A673 (cell line): ENCODE measurements around the gene PTK6. TPM values are rescaled to one million over a fixed set of nuclear protein-coding genes. Genes with fewer than 3 reads are reported as not detected.

Experiments
- BruUV-seq: library from RNA; stranded (reverse); fragments of 400-500 nt; replicated peaks from 2 replicates; lab custom pipeline; 2021; lab: Mats Ljungman, UMichigan
- CTCF ChIA-PET: fragments of 300-600 bp; sonication (Branson Sonifier 250); formaldehyde crosslinking; loops from one replicate; lab custom pipeline; 2022; ENCODE audit warnings: antibody characterized with exemption; lab: Charles Lee
- POLR2A ChIA-PET: fragments of 300-600 bp; sonication (Branson Sonifier 250); formaldehyde crosslinking; loops from one replicate; lab custom pipeline; 2022; ENCODE audit warnings: antibody characterized with exemption; ENCODE audit not compliant: low non-redundant PET; lab: Charles Lee
- DNase-seq: peaks from one replicate; pipeline ENCODE4 v3.0.0-alpha.2; 2015; ENCODE audit warnings: low spot score
- H3K27ac ChIP-seq: fragments of 200-600 bp; sonication (generic); 2 replicates; pipeline ENCODE4 v1.5.1; 2016; ENCODE audit warnings: mixed run types, low read depth, mild to moderate bottlenecking, mixed read lengths, antibody characterized with exemption, low read length; ENCODE audit not compliant: poor library complexity, severe bottlenecking
- H3K27me3 ChIP-seq: fragments of 200-600 bp; sonication (generic); replicated peaks from 2 replicates; pipeline ENCODE4 v1.6.1; 2017; ENCODE audit warnings: mixed run types, low read depth, mild to moderate bottlenecking, mixed read lengths, antibody characterized with exemption, low read length; ENCODE audit not compliant: insufficient read depth, poor library complexity
- H3K36me3 ChIP-seq: fragments of 200-600 bp; sonication (generic); 2 replicates; pipeline ENCODE4 v1.6.1; 2016; ENCODE audit warnings: mixed run types, mild to moderate bottlenecking, mixed read lengths, antibody characterized with exemption, low read length; ENCODE audit not compliant: insufficient read depth, poor library complexity, severe bottlenecking
- H3K4me1 ChIP-seq: fragments of 200-600 bp; sonication (generic); 2 replicates; pipeline ENCODE4 v1.6.1; 2017; ENCODE audit warnings: mixed run types, mild to moderate bottlenecking, mixed read lengths, antibody characterized with exemption, low read length; ENCODE audit not compliant: insufficient read depth, poor library complexity, severe bottlenecking
- H3K4me3 ChIP-seq: fragments of 200-600 bp; sonication (generic); 2 replicates; pipeline ENCODE4 v1.5.1; 2016; ENCODE audit warnings: low read depth, mixed run types, mild to moderate bottlenecking, mixed read lengths, low read length; ENCODE audit not compliant: poor library complexity, severe bottlenecking
- H3K9me3 ChIP-seq: fragments of 200-600 bp; sonication (generic); 2 replicates; pipeline ENCODE4 v1.6.1; 2016; ENCODE audit warnings: mixed run types, low read depth, mild to moderate bottlenecking, mixed read lengths, antibody characterized with exemption, low read length; ENCODE audit not compliant: poor library complexity, severe bottlenecking
- EZH2 ChIP-seq: fragments of 200-600 bp; sonication (generic); IDR thresholded peaks from 2 replicates; pipeline ENCODE4 v1.6.1; 2017; ENCODE audit warnings: borderline replicate concordance, low read depth, mild to moderate bottlenecking, mixed read lengths, antibody characterized with exemption, low read length; ENCODE audit not compliant: poor library complexity, severe bottlenecking
- intact Hi-C: fragments of 100-400 bp; cut with micrococcal nuclease; formaldehyde crosslinking; loops from one replicate; pipeline ENCODE4 v1.10.0; 2022; ENCODE audit not compliant: unreplicated experiment
- total RNA-seq: library from RNA; stranded (reverse); gene quantifications from 2 replicates; pipeline ENCODE4 v1.2.3, GENCODE V29; 2021
- TF ChIP-seq, protein P1 (sequence below): fragments of 300-800, 200-600 bp; sonication (generic); conservative IDR thresholded peaks from 2 replicates; pipeline ENCODE4 v1.5.1; 2017; ENCODE audit warnings: low read depth, mild to moderate bottlenecking, antibody characterized with exemption, low read length, moderate library complexity, mixed read lengths

Gene PTK6
- total RNA-seq, 1 experiment from 2014 or later: not detected

DNA sequence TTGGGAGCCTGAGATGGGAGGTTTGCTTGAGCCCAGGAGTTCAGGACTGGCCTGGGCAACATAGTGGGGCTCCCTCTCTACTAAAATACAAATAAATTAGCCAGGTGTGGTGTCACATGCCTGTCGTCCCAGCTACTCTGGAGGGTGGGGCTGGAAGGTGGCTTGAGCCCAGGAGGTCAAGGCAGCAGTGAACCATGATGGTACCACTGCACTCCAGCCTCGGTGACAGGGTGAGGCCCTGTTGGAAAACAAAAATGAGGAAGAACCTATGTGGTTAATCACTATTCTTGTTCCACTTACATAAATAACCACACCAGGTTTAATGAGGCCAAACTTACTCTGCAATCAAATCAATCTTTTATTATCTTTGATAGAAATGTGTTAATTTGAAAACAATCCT, 11.2 kb downstream of the PTK6 start:
- no peaks in the 10 kb centered on the region for H3K4me1 ChIP-seq
- H3K27ac ChIP-seq: no peak overlapping the region
- BruUV-seq: no TSS peak
- H3K27me3 ChIP-seq: peaks cover 13% of the 10 kb centered on the region
- peaks cover 23% of the 10 kb centered on the region for H3K36me3 ChIP-seq
- intact Hi-C loops: no loop called here
- no peak for DNase-seq
- TF ChIP-seq EZH2: no peak
- TF ChIP-seq, protein P1, sequence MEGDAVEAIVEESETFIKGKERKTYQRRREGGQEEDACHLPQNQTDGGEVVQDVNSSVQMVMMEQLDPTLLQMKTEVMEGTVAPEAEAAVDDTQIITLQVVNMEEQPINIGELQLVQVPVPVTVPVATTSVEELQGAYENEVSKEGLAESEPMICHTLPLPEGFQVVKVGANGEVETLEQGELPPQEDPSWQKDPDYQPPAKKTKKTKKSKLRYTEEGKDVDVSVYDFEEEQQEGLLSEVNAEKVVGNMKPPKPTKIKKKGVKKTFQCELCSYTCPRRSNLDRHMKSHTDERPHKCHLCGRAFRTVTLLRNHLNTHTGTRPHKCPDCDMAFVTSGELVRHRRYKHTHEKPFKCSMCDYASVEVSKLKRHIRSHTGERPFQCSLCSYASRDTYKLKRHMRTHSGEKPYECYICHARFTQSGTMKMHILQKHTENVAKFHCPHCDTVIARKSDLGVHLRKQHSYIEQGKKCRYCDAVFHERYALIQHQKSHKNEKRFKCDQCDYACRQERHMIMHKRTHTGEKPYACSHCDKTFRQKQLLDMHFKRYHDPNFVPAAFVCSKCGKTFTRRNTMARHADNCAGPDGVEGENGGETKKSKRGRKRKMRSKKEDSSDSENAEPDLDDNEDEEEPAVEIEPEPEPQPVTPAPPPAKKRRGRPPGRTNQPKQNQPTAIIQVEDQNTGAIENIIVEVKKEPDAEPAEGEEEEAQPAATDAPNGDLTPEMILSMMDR: no peak
- H3K9me3 ChIP-seq: peaks cover 8% of the 10 kb centered on the region
- ChIA-PET POLR2A (no interaction called here), CTCF (no interaction called here)
- H3K4me3 ChIP-seq: no peak overlapping the region

DNA sequence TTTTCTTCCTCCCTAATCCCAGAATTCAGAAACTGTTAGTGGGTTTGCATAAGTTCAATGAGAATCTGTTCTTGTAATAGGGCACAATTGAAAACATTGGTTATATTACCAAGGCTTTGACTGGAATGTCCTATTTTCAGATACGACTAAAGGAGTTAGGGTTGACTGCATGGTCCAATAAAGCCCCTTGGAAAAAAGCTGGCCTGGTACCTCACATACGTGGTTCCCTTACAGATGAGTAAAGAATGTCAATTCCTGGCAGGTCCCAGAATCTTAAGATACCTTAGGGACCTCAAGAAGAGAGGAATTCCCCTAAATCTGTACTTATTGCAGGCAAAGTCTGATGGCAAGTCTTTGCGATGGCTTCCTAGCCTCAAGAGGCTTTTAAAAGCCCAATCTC, 12.0 kb downstream of the PTK6 start:
- DNase-seq: no peak
- intact Hi-C loops: no loop called here
- Histone ChIP-seq H3K4me3 (no peak overlapping the region), H3K4me1 (no peaks in the 10 kb centered on the region), H3K36me3 (peaks cover 23% of the 10 kb centered on the region), H3K27me3 (peaks cover 13% of the 10 kb centered on the region), H3K9me3 (peaks cover 8% of the 10 kb centered on the region), H3K27ac (no peak overlapping the region)
- CTCF ChIA-PET: no interaction called here
- BruUV-seq: no TSS peak
- POLR2A ChIA-PET: no interaction called here
- TF ChIP-seq, protein P1: no peak
- TF ChIP-seq EZH2: no peak

DNA sequence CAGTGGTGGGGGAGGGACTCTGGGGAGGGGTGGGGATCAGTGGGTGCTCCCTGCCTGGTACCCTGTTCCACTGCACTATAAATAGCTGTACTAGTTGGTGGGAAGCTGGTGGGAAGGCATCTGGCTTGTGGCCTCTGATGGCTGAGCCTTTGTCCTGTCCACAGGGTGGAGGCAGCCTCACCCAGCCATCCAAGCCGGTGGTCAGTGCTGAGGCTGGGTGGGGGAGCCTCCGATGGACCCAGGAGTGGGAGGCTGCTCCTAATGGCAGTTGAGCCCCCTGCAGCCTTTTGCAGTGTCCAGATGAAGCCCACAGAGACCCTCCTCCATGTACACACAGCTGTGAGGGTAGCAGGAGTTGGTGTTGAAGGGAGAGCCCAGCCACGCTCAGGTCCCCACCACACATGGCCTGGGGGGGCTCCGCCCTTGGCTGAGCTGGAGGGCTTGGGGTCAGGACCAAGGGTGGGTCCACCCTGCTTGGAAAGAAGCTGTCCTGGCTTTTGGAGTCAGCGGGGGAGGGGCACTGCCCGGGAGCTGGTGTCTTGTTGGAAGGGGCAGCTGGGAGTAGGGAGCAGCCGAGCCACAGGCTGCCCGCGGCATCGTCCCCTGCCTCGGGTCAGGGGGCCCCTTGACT, 14.1 kb downstream of the PTK6 start:
- H3K4me3 ChIP-seq: no peak overlapping the region
- no peak overlapping the region for H3K27ac ChIP-seq
- DNase-seq: no peak
- intact Hi-C loops: no loop called here
- H3K9me3 ChIP-seq: peaks cover 8% of the 10 kb centered on the region
- ChIA-PET POLR2A (no interaction called here), CTCF (interaction anchor here (0.6 kb wide), 2 partner anchors 43 to 263 kb away, joined by 3 to 8 read pairs; no protein-coding TSS in a partner anchor)
- peaks cover 23% of the 10 kb centered on the region for H3K36me3 ChIP-seq
- TF ChIP-seq, protein P1: no peak
- TF ChIP-seq EZH2: no peak
- H3K4me1 ChIP-seq: peaks cover 6% of the 10 kb centered on the region
- peaks cover 12% of the 10 kb centered on the region for H3K27me3 ChIP-seq
- no TSS peak for BruUV-seq
